Inferior parietal cortex (tissue), 1 donor: ENCODE results near the gene TSPEAR.

Experiments
- DNase-seq: peaks from one replicate; pipeline ENCODE4 v3.0.0-alpha.2; 2016; ENCODE audit errors: extremely low spot score

TSPEAR gene

GRCh38 chr21:44547656-44548331, 163.6 kb downstream of the TSPEAR start:
- no peak for DNase-seq

GRCh38 chr21:44544566-44544965, 166.8 kb downstream of the TSPEAR start:
- no peak for DNase-seq

GRCh38 chr21:44542716-44543115, 168.7 kb downstream of the TSPEAR start:
- DNase-seq: no peak

- DNase-seq: no peak
These were observed 170.6 kb downstream of the TSPEAR start for GRCh38 chr21:44540741-44541288.

GRCh38 chr21:44539991-44540666, 171.2 kb downstream of the TSPEAR start, which contains the start of gene KRTAP10-1:
Gene KRTAP10-1, minus strand, starts transcription at chr21:44540195. Its CDS starts 45 bp downstream, at chr21:44540150.
- DNase-seq: no peak

- DNase-seq: no peak
These were observed 172.3 kb downstream of the TSPEAR start for GRCh38 chr21:44539046-44539445.

GRCh38 chr21:44537930-44538911, 173.2 kb downstream of the TSPEAR start:
- no peak for DNase-seq

GRCh38 chr21:44535963-44536362, 175.4 kb downstream of the TSPEAR start:
- DNase-seq: no peak

- DNase-seq: no peak
These were observed 176.7 kb downstream of the TSPEAR start for GRCh38 chr21:44534688-44535087.

- DNase-seq: no peak
These were observed 177.3 kb downstream of the TSPEAR start for GRCh38 chr21:44533891-44534627.

- DNase-seq: no peak
These were observed 178.1 kb downstream of the TSPEAR start for GRCh38 chr21:44533121-44533890.

- no peak for DNase-seq
These were observed 178.7 kb downstream of the TSPEAR start for GRCh38 chr21:44532712-44533111.

- no peak for DNase-seq
These were observed 179.5 kb downstream of the TSPEAR start for GRCh38 chr21:44531606-44532564.

GRCh38 chr21:44530903-44531605, 180.3 kb downstream of the TSPEAR start:
- DNase-seq: no peak

- no peak for DNase-seq
These were observed 181.0 kb downstream of the TSPEAR start for GRCh38 chr21:44530221-44530902.

- DNase-seq: no peak
These were observed 181.8 kb downstream of the TSPEAR start for GRCh38 chr21:44529503-44530125.

- DNase-seq: no peak
These were observed 182.4 kb downstream of the TSPEAR start for GRCh38 chr21:44529011-44529421.

GRCh38 chr21:44528634-44528995, 182.8 kb downstream of the TSPEAR start:
- DNase-seq: no peak
